Heart left ventricle (tissue), 16 donors: ENCODE measurements around the gene TXNDC11. TPM values are rescaled to one million over a fixed set of nuclear protein-coding genes. Genes with fewer than 3 reads are reported as not detected.

Source experiments
- ATAC-seq, 4 donors: fragments of 200-7000 bp; cut with Tn5 transposase; one replicate each; pipeline ENCODE4 v1.9.1; 2020 to 2022; ENCODE audit warnings: moderate library complexity in 4 of 4, mild to moderate bottlenecking in 3 of 4, moderate number of reproducible peaks in 1 of 4
- DNase-seq, 5 donors: peaks; one replicate each; pipeline ENCODE4 v3.0.0-alpha.2; 2020
- H3K27ac ChIP-seq, 12 donors: fragments of 200-600 bp; sonication (generic) in 4 of 12; one replicate each; pipeline versions ENCODE4 v1.5.0 to v1.8.0; 2016 to 2022; ENCODE audit warnings: mild to moderate bottlenecking in 2 of 12
- H3K27me3 ChIP-seq, 9 donors: fragments of 200-600 bp; sonication (generic) in 2 of 9; one replicate each; pipeline versions ENCODE4 v1.5.1 to v1.8.0; 2016 to 2022; ENCODE audit warnings: mild to moderate bottlenecking in 3 of 9
- H3K36me3 ChIP-seq, 9 donors: fragments of 200-600 bp; sonication (generic) in 2 of 9; one replicate each; pipeline versions ENCODE4 v1.5.0 to v1.8.0; 2018 to 2022; ENCODE audit warnings: mild to moderate bottlenecking in 2 of 9
- H3K4me1 ChIP-seq, 12 donors: fragments of 200-600 bp; sonication (generic) in 4 of 12; one replicate each; pipeline versions ENCODE4 v1.5.0 to v1.8.0; 2016 to 2022; ENCODE audit warnings: mild to moderate bottlenecking in 3 of 12
- H3K4me3 ChIP-seq, 12 donors: fragments of 200-600 bp; sonication (generic) in 4 of 12; one replicate each; pipeline versions ENCODE4 v1.5.0 to v1.8.0; 2017 to 2022; ENCODE audit warnings: mild to moderate bottlenecking in 9 of 12, moderate library complexity in 4 of 12
- H3K9me3 ChIP-seq, 12 donors: fragments of 200-600 bp; sonication (generic) in 4 of 12; one replicate each; pipeline versions ENCODE4 v1.5.0 to v1.8.0; 2016 to 2022; ENCODE audit warnings: mild to moderate bottlenecking in 1 of 12
- POLR2A ChIP-seq, 2 donors: fragments of 450-650 bp; IDR thresholded peaks; one replicate each; pipeline ENCODE4 v1.6.1; 2017; ENCODE audit warnings: antibody characterized with exemption in 2 of 2, mild to moderate bottlenecking in 2 of 2, moderate library complexity in 2 of 2
- WGBS, 4 donors: extraction: QIAGEN DNeasy Blood & Tissue Kit in 2 of 4; methylation state at CpG; one replicate each; pipeline versions ENCODE4 v1.1.5 to v1.1.7; 2013 to 2018; 5-methylcytosine and 5-hydroxymethylcytosine counted together
- intact Hi-C, 10 donors: fragments of 100-400 bp; cut with DNase I; formaldehyde crosslinking; loops; one replicate each; pipeline versions ENCODE4 v1.11.1 to v1.14.2; 2022
- polyA plus RNA-seq, 2 donors: library from polyadenylated mRNA; stranded (reverse); fragments of 200-250 nt; gene quantifications; one replicate each; pipeline ENCODE4 v1.2.3, GENCODE V29; 2013
- total RNA-seq, 9 donors: library from RNA; depleted of rRNA in 2 of 9; stranded (reverse); fragments of >200 nt in 2 of 9; fragmentation: NEBNext Ultra II Directional in 3 of 9; extraction: Animal tissue kit (Norgen Biotek cat#: 25700) in 3 of 9; gene quantifications; one replicate each; pipeline versions ENCODE4 v1.1.0 to v1.2.4, GENCODE V29; 2016 to 2023
- TF ChIP-seq, protein P1 (sequence below), 12 donors: fragments of 200-600 bp; sonication (generic) in 4 of 12; IDR thresholded peaks; one replicate each; pipeline versions ENCODE4 v1.5.0 to v1.8.0; 2018 to 2022; ENCODE audit warnings: antibody characterized with exemption in 12 of 12, mild to moderate bottlenecking in 5 of 12
- donor health status: ischemic (EF 13 %, LVEDD 7.1; RV severe dilation, severe dysfunction).
- donor health status: healthy with polysubstance abuse.
- donor health status: DM: no; HTN: yes; CAD: no.
- donor health status: DM: no; HTN: no; CAD: no.
- donor health status: ischemic (EF 25% LVEDD 6.9; RV normal size, moderate dysfunction).
- donor health status: ischemic (EF 25% LVEDD 5.7; RV mildly dilated, moderate dysfunction).
- donor health status: healthy.
- donor health status: DM: yes; HTN: yes; CAD: no.
- donor health status: ischemic (EF 35%, LVEDD 5.7; RV mildly dilated, moderate dysfunction).
- donor health status: nonischemic (EF 11% LVEDD 7.7; RV severe dilation, severe dysfunction).
- donor health status: DM: yes; HTN: yes; CAD: no.
- donor health status: PGD.
- donor health status: ischemic (EF 29% LVEDD 5.4; RV normal size, mild dysfunction).
- donor health status: nonischemic (EF 23%, LVEDD 6.1; RV moderate dilation, normal function).

The TXNDC11 gene
- total and polyA plus RNA-seq, 11 donors: 18.9 to 53.1 (median 25.9) TPM

DNA sequence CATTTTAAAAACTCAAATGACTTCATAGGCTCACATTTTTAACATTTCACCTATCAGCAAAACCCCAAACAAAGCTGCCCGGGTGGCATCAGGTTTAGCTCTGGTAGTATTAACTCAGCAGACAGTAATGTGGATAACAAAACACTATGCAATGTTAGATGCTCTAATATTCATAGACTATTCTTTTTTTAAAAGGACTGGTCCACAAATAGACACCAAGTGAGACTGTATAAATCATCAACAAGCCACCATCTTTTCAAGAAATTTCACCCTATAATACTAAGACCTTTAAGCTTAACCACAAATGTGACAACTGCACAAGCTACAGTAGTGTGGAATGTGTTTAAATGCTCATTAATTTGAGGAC is 54.2 kb downstream of the TXNDC11 start:
- DNase-seq (no peak), ATAC-seq (no peak)
- no peak for TF ChIP-seq POLR2A (IDR thresholded peaks at IDR 0.05)
- TF ChIP-seq, protein P1, sequence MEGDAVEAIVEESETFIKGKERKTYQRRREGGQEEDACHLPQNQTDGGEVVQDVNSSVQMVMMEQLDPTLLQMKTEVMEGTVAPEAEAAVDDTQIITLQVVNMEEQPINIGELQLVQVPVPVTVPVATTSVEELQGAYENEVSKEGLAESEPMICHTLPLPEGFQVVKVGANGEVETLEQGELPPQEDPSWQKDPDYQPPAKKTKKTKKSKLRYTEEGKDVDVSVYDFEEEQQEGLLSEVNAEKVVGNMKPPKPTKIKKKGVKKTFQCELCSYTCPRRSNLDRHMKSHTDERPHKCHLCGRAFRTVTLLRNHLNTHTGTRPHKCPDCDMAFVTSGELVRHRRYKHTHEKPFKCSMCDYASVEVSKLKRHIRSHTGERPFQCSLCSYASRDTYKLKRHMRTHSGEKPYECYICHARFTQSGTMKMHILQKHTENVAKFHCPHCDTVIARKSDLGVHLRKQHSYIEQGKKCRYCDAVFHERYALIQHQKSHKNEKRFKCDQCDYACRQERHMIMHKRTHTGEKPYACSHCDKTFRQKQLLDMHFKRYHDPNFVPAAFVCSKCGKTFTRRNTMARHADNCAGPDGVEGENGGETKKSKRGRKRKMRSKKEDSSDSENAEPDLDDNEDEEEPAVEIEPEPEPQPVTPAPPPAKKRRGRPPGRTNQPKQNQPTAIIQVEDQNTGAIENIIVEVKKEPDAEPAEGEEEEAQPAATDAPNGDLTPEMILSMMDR (IDR thresholded peaks at IDR 0.05): no peak
- Histone ChIP-seq H3K4me3 (no peak overlapping the region), H3K9me3 (no peaks in the 10 kb centered on the region), H3K36me3 (peaks cover 0 to 93% (median 68%) of the 10 kb centered on the region in 9 donors), H3K27me3 (no peaks in the 10 kb centered on the region), H3K4me1 (peaks cover 0 to 50% (median 28%) of the 10 kb centered on the region in 12 donors), H3K27ac (peak overlapping the region in 5 of 12 donors; percentile 3 to 83 (median 16))
- intact Hi-C loops: no loop called here
- 49 to 81% (median 62%) methylated on average over 1 of the region's 1 CpG for WGBS, 4 donors

DNA sequence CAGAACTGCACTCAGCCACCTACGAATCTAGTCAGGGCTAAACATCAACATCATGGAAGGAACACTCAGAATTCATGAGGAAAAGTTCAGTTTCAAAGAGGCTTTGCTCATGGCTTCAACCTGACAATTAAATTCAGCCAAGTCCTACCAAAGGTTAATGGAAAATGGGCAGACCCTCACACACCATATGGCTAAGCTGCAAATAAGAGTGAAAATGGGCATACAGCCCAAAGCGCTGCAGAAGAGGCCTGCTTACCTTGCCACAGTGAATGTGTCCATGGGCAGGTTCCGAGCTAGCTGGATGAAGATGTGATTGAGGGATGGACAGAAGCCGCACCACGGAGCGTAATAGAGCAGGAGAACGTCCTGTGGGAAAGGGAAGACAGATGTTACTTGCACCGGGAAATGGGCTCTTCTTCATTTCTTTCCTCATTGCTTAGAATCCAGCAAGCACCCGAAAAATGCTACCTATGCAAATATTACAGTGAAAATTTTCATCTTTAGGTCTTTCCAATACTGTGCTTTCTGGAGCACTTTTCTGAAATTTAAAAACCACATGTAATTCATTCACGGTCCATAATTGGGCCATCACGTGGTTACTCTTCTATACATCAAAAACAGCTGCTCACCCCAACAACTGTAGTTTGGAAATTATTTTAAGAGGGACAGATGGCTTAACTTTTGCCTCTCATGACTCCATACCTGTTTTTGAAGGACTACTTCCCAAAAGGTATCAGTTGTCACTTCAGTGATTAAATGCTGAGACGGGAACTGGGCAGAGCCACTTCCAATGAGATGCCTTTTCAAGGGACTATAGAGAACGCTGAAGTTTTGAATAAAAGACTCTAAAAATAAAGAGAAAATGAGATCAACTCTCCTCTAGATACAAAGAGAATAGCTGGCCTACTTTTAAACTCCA is 54.8 kb downstream of the TXNDC11 start:
- no peak overlapping the region for H3K4me3 ChIP-seq
- WGBS, 4 donors: 82 to 86% (median 85%) methylated on average over 13 of the region's 13 CpGs
- peak overlapping the region in 5 of 12 donors; percentile 3 to 83 (median 16) for H3K27ac ChIP-seq
- H3K36me3 ChIP-seq: peaks cover 0 to 92% (median 71%) of the 10 kb centered on the region in 9 donors
- H3K9me3 ChIP-seq: no peaks in the 10 kb centered on the region
- intact Hi-C loops: no loop called here
- H3K27me3 ChIP-seq: no peaks in the 10 kb centered on the region
- ATAC-seq (no peak), DNase-seq (no peak)
- peaks cover 0 to 57% (median 33%) of the 10 kb centered on the region in 12 donors for H3K4me1 ChIP-seq
- TF ChIP-seq, protein P1 (IDR thresholded peaks at IDR 0.05): no peak
- no peak for TF ChIP-seq POLR2A (IDR thresholded peaks at IDR 0.05)

DNA sequence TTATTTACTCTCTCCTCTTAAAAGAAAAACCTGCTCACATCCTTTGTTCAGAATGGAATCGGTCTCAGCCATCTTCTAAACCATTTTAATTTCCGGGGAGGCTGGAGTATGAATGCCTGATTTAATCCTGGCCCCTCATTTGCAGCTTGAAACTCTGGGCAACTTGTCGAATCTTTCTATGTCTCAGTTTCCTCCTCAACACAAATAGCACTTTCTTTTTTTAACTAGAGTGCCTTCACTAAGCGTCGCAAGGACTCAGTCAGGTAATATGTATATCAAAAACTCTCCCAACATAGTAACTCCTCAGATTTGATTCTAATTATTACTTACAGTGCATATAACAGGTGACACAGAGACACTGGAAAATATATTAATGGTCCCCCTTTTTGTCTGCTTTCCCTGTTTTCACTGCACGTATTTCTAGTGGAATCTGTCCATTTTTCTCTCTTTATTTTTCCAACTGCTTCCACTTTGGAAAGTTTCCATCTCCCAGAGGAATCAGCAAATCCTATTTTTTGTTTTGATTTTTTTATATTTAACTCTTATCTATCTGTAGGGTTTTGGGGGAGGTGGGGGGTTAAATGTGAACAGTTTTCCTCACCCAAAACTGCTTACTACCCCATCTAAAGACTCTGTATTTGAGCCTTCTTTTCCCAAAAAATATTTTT is 55.8 kb downstream of the TXNDC11 start:
- TF ChIP-seq, protein P1 (IDR thresholded peaks at IDR 0.05): no peak
- TF ChIP-seq POLR2A (IDR thresholded peaks at IDR 0.05): no peak
- peaks cover 0 to 67% (median 41%) of the 10 kb centered on the region in 12 donors for H3K4me1 ChIP-seq
- no peak for DNase-seq
- H3K27me3 ChIP-seq: no peaks in the 10 kb centered on the region
- WGBS, 4 donors: 45 to 58% (median 55%) methylated on average over 6 of the region's 6 CpGs
- H3K4me3 ChIP-seq: no peak overlapping the region
- H3K9me3 ChIP-seq: no peaks in the 10 kb centered on the region
- ATAC-seq: no peak
- H3K36me3 ChIP-seq: peaks cover 0 to 91% (median 75%) of the 10 kb centered on the region in 9 donors
- intact Hi-C loops: no loop called here
- peak overlapping the region in 2 of 12 donors; percentile 10 to 30 for H3K27ac ChIP-seq
